ENCODE measurements around the gene COBL.

The COBL gene

DNA sequence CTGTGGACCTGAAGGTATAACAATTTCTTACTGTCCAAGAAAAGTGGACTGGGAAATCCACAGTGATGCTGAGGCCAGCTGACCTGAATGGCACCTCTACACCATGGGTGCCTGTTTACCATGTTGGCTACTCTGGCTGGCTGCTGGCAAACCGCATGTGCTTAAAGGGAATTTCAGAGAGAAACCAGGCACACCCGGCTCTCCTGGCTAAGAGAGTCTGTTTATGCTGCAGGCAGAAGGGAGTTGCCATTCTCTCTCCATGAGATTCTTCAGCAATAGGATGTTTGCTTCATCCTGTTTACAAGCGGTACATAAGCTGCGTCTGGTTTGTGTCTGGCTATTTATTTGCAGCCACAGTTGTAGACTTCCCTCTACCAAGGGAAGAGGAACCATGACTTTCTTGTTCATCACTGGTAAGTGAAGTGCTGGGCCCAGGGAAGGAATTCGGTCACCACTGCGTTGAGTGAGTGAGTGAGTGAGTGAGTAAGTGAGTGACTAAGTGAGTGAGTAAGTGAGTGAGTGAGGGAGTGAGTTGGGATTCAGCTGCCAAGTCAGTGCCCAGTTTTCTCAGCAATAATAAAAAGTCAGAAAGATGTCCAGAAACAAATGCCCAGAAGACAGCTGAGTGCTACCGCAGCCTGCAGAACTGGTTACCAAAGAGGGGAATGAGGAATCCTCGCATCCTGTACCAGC, 90.4 kb downstream of the COBL start:
- TF ChIP-seq RAD21 (IDR thresholded peaks at IDR 0.05; ENCODE audit: low read depth) (no peak), NFIC (IDR thresholded peaks at IDR 0.05) (no peak), ZBTB7A (IDR thresholded peaks at IDR 0.05; ENCODE audit: low read depth) (no peak), FOXM1 (IDR thresholded peaks at IDR 0.05; ENCODE audit: borderline replicate concordance, low read depth) (no peak), EP300 (IDR thresholded peaks at IDR 0.05; ENCODE audit: borderline replicate concordance) (no peak), CREB1 (IDR thresholded peaks at IDR 0.05; ENCODE audit: low read depth) (no peak), TAF1 (IDR thresholded peaks at IDR 0.05; ENCODE audit: low read depth) (no peak), TCF12 (IDR thresholded peaks at IDR 0.05; ENCODE audit: low read depth) (no peak), YY1 (IDR thresholded peaks at IDR 0.05; ENCODE audit: low read depth) (no peak), EGR1 (IDR thresholded peaks at IDR 0.05) (no peak), CEBPB (IDR thresholded peaks at IDR 0.05) (no peak), TEAD4 (IDR thresholded peaks at IDR 0.05) (no peak)
- TF ChIP-seq, protein P1, sequence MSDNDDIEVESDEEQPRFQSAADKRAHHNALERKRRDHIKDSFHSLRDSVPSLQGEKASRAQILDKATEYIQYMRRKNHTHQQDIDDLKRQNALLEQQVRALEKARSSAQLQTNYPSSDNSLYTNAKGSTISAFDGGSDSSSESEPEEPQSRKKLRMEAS (IDR thresholded peaks at IDR 0.05) = no peak
- TF ChIP-seq, protein P2, sequence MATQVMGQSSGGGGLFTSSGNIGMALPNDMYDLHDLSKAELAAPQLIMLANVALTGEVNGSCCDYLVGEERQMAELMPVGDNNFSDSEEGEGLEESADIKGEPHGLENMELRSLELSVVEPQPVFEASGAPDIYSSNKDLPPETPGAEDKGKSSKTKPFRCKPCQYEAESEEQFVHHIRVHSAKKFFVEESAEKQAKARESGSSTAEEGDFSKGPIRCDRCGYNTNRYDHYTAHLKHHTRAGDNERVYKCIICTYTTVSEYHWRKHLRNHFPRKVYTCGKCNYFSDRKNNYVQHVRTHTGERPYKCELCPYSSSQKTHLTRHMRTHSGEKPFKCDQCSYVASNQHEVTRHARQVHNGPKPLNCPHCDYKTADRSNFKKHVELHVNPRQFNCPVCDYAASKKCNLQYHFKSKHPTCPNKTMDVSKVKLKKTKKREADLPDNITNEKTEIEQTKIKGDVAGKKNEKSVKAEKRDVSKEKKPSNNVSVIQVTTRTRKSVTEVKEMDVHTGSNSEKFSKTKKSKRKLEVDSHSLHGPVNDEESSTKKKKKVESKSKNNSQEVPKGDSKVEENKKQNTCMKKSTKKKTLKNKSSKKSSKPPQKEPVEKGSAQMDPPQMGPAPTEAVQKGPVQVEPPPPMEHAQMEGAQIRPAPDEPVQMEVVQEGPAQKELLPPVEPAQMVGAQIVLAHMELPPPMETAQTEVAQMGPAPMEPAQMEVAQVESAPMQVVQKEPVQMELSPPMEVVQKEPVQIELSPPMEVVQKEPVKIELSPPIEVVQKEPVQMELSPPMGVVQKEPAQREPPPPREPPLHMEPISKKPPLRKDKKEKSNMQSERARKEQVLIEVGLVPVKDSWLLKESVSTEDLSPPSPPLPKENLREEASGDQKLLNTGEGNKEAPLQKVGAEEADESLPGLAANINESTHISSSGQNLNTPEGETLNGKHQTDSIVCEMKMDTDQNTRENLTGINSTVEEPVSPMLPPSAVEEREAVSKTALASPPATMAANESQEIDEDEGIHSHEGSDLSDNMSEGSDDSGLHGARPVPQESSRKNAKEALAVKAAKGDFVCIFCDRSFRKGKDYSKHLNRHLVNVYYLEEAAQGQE (IDR thresholded peaks at IDR 0.05; ENCODE audit: low read depth) = no peak
- TF ChIP-seq, protein P3, sequence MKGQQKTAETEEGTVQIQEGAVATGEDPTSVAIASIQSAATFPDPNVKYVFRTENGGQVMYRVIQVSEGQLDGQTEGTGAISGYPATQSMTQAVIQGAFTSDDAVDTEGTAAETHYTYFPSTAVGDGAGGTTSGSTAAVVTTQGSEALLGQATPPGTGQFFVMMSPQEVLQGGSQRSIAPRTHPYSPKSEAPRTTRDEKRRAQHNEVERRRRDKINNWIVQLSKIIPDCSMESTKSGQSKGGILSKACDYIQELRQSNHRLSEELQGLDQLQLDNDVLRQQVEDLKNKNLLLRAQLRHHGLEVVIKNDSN (IDR thresholded peaks at IDR 0.05) = no peak

DNA sequence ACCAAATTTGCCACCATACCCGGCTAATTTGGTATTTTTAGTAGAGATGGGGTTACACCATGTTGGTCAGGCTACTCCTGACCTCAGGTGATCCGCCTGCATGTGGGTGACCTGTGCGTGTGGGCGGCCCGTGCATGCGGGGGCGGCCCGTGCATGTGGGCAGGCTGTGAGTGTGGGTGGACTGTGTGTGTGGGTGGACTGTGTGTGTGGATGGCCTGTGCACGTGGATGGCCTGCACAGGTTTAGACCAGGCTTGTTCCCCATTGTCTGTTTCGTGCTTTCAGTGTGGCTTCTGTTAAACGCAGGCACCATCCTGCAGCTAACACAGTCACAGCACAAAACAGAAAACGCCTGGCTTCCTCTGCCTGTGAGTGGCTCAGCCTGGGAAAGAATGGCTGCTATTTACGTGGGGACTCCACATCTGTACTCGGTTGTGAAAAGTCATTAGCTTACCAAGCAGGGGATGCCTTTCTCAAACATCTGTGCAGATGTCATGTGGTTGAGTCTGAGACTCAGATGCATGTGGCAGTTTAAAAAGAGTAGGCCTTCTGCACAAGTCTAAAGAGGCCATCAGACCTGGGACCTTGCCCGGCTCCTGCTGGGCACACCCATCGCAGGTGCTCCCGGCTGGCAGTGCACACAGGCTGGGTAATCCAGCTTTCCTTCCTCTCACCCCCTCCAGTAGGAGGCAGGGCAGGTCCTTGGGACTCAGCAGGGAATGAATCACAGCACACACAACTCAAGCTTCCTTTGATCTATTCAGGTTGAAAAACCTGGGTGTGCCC, 91.6 kb downstream of the COBL start:
- TF ChIP-seq EGR1 (IDR thresholded peaks at IDR 0.05) = peak; percentile 43; the same call in 1 of the 2 replicates
- TF ChIP-seq ZBTB7A (IDR thresholded peaks at IDR 0.05; ENCODE audit: low read depth) = no peak
- TF ChIP-seq RAD21 (IDR thresholded peaks at IDR 0.05; ENCODE audit: low read depth) = peak; percentile 77

DNA sequence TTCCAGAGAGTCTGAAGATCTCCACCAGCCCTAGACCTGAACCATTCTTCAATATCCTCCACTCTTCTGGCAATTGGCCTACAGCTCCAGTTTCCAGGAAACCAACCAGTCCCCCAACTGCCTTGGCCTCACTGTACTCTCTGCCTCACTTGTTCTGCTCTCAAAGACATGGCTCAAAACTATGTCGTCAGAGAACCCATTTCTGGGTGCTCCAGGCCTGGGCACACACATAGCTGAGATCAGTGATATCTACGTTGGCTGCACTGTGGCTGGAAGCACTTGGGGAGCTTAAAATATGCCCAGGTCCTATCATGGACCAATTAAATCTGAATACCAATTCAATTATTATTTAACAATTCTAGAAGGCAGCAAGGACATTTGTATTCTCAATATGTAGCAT, 93.1 kb downstream of the COBL start:
- no peak for TF ChIP-seq ZBTB7A (IDR thresholded peaks at IDR 0.05; ENCODE audit: low read depth)
- no peak for TF ChIP-seq CEBPB (IDR thresholded peaks at IDR 0.05)
- TF ChIP-seq TEAD4 (IDR thresholded peaks at IDR 0.05) = no peak
- TF ChIP-seq TCF12 (IDR thresholded peaks at IDR 0.05; ENCODE audit: low read depth) = no peak
- no peak for TF ChIP-seq TAF1 (IDR thresholded peaks at IDR 0.05; ENCODE audit: low read depth)
- TF ChIP-seq YY1 (IDR thresholded peaks at IDR 0.05; ENCODE audit: low read depth) = no peak
- no peak for TF ChIP-seq CREB1 (IDR thresholded peaks at IDR 0.05; ENCODE audit: low read depth)
- TF ChIP-seq EP300 (IDR thresholded peaks at IDR 0.05; ENCODE audit: borderline replicate concordance) = no peak
- no peak for TF ChIP-seq EGR1 (IDR thresholded peaks at IDR 0.05)
- no peak for TF ChIP-seq NFIC (IDR thresholded peaks at IDR 0.05)
- TF ChIP-seq, protein P1 (IDR thresholded peaks at IDR 0.05) = no peak
- no peak for TF ChIP-seq RAD21 (IDR thresholded peaks at IDR 0.05; ENCODE audit: low read depth)
- no peak for TF ChIP-seq FOXM1 (IDR thresholded peaks at IDR 0.05; ENCODE audit: borderline replicate concordance, low read depth)
- TF ChIP-seq, protein P2 (IDR thresholded peaks at IDR 0.05; ENCODE audit: low read depth) = no peak
- TF ChIP-seq, protein P3 (IDR thresholded peaks at IDR 0.05) = no peak

DNA sequence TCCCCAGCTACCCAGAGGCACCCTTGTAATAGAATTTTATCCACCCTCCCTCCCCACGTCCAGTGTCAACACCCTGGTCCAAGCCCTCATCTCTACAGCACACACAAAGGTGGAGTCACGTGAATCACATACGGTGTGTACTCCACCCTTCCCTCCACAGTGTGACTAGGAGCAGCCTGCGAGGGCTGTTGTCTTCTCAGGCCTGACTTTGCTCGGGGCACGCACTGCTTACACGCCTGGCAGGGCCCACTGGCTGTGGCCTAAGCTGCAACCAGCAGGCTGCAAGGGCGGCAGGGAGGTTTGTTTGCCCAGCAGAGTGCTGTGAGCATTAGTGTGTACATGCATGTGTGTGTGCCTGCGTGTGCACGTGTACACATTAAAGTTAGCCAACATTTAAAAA, 93.7 kb downstream of the COBL start:
- TF ChIP-seq CEBPB (IDR thresholded peaks at IDR 0.05) = no peak
- no peak for TF ChIP-seq TCF12 (IDR thresholded peaks at IDR 0.05; ENCODE audit: low read depth)
- TF ChIP-seq RAD21 (IDR thresholded peaks at IDR 0.05; ENCODE audit: low read depth) = no peak
- no peak for TF ChIP-seq NFIC (IDR thresholded peaks at IDR 0.05)
- TF ChIP-seq ZBTB7A (IDR thresholded peaks at IDR 0.05; ENCODE audit: low read depth) = no peak
- TF ChIP-seq, protein P2 (IDR thresholded peaks at IDR 0.05; ENCODE audit: low read depth) = no peak
- no peak for TF ChIP-seq YY1 (IDR thresholded peaks at IDR 0.05; ENCODE audit: low read depth)
- TF ChIP-seq, protein P3 (IDR thresholded peaks at IDR 0.05) = no peak
- TF ChIP-seq TAF1 (IDR thresholded peaks at IDR 0.05; ENCODE audit: low read depth) = no peak
- no peak for TF ChIP-seq CREB1 (IDR thresholded peaks at IDR 0.05; ENCODE audit: low read depth)
- TF ChIP-seq EP300 (IDR thresholded peaks at IDR 0.05; ENCODE audit: borderline replicate concordance) = no peak
- TF ChIP-seq, protein P1 (IDR thresholded peaks at IDR 0.05) = no peak
- TF ChIP-seq TEAD4 (IDR thresholded peaks at IDR 0.05) = no peak
- TF ChIP-seq FOXM1 (IDR thresholded peaks at IDR 0.05; ENCODE audit: borderline replicate concordance, low read depth) = no peak
- no peak for TF ChIP-seq EGR1 (IDR thresholded peaks at IDR 0.05)
